ENCODE measurements around the gene WNT7A.

The WNT7A gene

DNA sequence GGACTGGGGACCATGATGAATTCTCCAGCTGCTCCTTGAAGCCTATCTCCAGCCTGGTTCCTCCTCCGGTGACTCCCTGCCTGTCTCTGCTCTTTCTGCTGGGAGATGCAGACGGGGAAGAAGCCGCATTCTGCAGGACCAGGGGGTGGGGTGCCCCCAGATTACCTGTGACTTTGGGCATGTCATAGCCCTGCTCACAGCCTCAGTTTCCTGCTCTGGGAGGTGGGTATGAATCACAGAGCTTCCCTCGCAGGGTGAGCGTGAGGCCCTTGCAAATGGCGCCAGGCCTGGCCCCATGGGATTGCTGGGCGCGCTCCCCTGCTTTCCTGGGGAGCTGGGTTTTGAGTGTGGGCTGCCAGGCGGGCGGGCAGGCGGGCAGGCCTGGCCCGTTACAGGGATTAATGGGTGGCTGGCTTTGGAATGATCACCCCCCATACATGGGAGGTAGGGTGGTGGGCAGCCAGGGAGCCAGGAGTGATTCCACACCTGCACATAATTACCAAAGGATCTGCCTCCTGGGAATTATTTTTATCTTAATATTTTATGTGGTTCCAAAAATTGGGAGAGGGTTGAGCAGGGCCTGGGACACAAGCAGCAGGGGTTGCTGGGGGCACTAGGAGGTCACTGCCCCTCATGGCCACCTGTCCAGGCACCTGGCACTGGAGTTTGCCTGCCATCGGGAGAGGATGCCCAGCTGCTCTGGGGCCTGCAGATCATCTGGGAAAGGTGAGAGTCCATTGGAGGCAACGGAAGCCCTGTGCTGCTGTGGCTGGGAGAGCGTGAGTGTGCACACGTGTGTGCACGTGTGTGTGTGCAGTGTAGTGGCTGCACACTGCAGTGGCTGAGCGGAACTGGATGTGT is 106.8 kb downstream of the WNT7A start:
- no peak overlapping the region for H3K27ac ChIP-seq
- no peaks in the 10 kb centered on the region for H3K4me1 ChIP-seq (ENCODE audit: control insufficient read depth in 1 of 2, insufficient read depth in 1 of 2, low read depth in 1 of 2, low read length in 1 of 2)
- H3K36me3 ChIP-seq, result no peaks in the 10 kb centered on the region
- TF ChIP-seq, protein P1, sequence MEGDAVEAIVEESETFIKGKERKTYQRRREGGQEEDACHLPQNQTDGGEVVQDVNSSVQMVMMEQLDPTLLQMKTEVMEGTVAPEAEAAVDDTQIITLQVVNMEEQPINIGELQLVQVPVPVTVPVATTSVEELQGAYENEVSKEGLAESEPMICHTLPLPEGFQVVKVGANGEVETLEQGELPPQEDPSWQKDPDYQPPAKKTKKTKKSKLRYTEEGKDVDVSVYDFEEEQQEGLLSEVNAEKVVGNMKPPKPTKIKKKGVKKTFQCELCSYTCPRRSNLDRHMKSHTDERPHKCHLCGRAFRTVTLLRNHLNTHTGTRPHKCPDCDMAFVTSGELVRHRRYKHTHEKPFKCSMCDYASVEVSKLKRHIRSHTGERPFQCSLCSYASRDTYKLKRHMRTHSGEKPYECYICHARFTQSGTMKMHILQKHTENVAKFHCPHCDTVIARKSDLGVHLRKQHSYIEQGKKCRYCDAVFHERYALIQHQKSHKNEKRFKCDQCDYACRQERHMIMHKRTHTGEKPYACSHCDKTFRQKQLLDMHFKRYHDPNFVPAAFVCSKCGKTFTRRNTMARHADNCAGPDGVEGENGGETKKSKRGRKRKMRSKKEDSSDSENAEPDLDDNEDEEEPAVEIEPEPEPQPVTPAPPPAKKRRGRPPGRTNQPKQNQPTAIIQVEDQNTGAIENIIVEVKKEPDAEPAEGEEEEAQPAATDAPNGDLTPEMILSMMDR (IDR thresholded peaks at IDR 0.05), result no peak
- H3K9me3 ChIP-seq, result no peaks in the 10 kb centered on the region
- no peak overlapping the region for H3K4me3 ChIP-seq (ENCODE audit: low read depth in 1 of 2, low read length in 1 of 2)
- H3K27me3 ChIP-seq, result no peaks in the 10 kb centered on the region

- no peaks in the 10 kb centered on the region for H3K36me3 ChIP-seq
- no peaks in the 10 kb centered on the region for H3K9me3 ChIP-seq
- H3K4me1 ChIP-seq (ENCODE audit: control insufficient read depth in 1 of 2, insufficient read depth in 1 of 2, low read depth in 1 of 2, low read length in 1 of 2), result no peaks in the 10 kb centered on the region
- H3K27ac ChIP-seq, result no peak overlapping the region
- no peak overlapping the region for H3K4me3 ChIP-seq (ENCODE audit: low read depth in 1 of 2, low read length in 1 of 2)
- TF ChIP-seq, protein P1 (IDR thresholded peaks at IDR 0.05), result no peak
- no peaks in the 10 kb centered on the region for H3K27me3 ChIP-seq
Observed at GRCh38 chr3:13772321-13772745, 107.5 kb downstream of the WNT7A start.

DNA sequence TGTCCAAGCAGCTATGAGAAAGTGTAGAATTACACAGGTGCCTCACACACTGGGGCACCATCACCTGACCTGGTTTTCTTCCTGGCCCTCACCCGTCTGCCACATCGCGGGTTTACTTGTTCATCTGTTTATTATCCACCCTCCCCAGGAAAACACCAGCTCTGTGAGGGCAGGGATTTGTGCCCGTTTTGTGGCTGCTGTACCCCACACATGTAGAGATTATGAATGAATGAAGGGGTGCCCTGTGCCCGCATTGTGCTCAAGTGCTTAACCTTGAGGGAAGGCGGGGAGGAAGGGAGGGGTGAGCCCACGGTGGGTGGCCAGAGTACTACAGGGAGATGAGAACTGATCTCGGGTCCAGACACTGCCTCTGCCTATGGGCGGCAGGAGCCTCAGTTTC is 108.4 kb downstream of the WNT7A start:
- TF ChIP-seq, protein P1 (IDR thresholded peaks at IDR 0.05), result no peak
- Histone ChIP-seq H3K9me3 (no peaks in the 10 kb centered on the region), H3K4me1 (ENCODE audit: control insufficient read depth in 1 of 2, insufficient read depth in 1 of 2, low read depth in 1 of 2, low read length in 1 of 2) (no peaks in the 10 kb centered on the region), H3K27me3 (no peaks in the 10 kb centered on the region), H3K4me3 (ENCODE audit: low read depth in 1 of 2, low read length in 1 of 2) (no peak overlapping the region), H3K36me3 (no peaks in the 10 kb centered on the region), H3K27ac (no peak overlapping the region)

- Histone ChIP-seq H3K27me3 (no peaks in the 10 kb centered on the region), H3K27ac (no peak overlapping the region), H3K36me3 (no peaks in the 10 kb centered on the region), H3K4me1 (ENCODE audit: control insufficient read depth in 1 of 2, insufficient read depth in 1 of 2, low read depth in 1 of 2, low read length in 1 of 2) (no peaks in the 10 kb centered on the region), H3K4me3 (ENCODE audit: low read depth in 1 of 2, low read length in 1 of 2) (no peak overlapping the region), H3K9me3 (no peaks in the 10 kb centered on the region)
- TF ChIP-seq, protein P1 (IDR thresholded peaks at IDR 0.05), result no peak
Observed at GRCh38 chr3:13770170-13771169, 109.4 kb downstream of the WNT7A start.

- TF ChIP-seq, protein P1 (IDR thresholded peaks at IDR 0.05), result no peak
- no peaks in the 10 kb centered on the region for H3K4me1 ChIP-seq (ENCODE audit: control insufficient read depth in 1 of 2, insufficient read depth in 1 of 2, low read depth in 1 of 2, low read length in 1 of 2)
- H3K4me3 ChIP-seq (ENCODE audit: low read depth in 1 of 2, low read length in 1 of 2), result no peak overlapping the region
- no peak overlapping the region for H3K27ac ChIP-seq
- H3K27me3 ChIP-seq, result no peaks in the 10 kb centered on the region
- no peaks in the 10 kb centered on the region for H3K9me3 ChIP-seq
- no peaks in the 10 kb centered on the region for H3K36me3 ChIP-seq
Observed at GRCh38 chr3:13769422-13769821, 110.4 kb downstream of the WNT7A start.
